Endothelial cell of umbilical vein (primary cell): Measurements from ENCODE around the gene ITIH3. TPM values are rescaled to one million over a fixed set of nuclear protein-coding genes. Genes with fewer than 3 reads are reported as not detected.

Source experiments
- BruUV-seq: library from RNA; stranded (reverse); fragments of 400-500 nt; replicated peaks from 2 replicates; lab custom pipeline; 2021; lab: Mats Ljungman, UMichigan
- CTCF ChIA-PET: fragments of 300-600, 350-600 bp; sonication (Branson Sonifier 250); formaldehyde crosslinking; loops from one replicate; lab custom pipeline; 2021; ENCODE audit warnings: antibody characterized with exemption, inconsistent platforms; lab: Charles Lee
- POLR2A ChIA-PET: fragments of 300-600, 350-600 bp; sonication (Branson Sonifier 250); formaldehyde crosslinking; loops from one replicate; lab custom pipeline; 2021; ENCODE audit warnings: antibody characterized with exemption, inconsistent platforms; lab: Charles Lee
- DNase-seq: peaks from one replicate; pipeline ENCODE4 v3.0.0-alpha.2; 2011; ENCODE audit warnings: low read depth, low spot score
- FAIRE-seq: peaks from 2 replicates; lab custom pipeline; 2011; peaks lifted over from hg19 to GRCh38; lab: Jason Lieb, UNC
- H2AFZ ChIP-seq: 2 replicates; pipeline ENCODE4 v1.6.0; 2012; ENCODE audit warnings: low read depth, low read length, control low read depth, inconsistent platforms
- H3K27ac ChIP-seq: 2 replicates; pipeline ENCODE4 v1.5.1; 2011; ENCODE audit warnings: low read depth, mild to moderate bottlenecking, control low read depth, low read length, moderate library complexity; ENCODE audit not compliant: insufficient read depth
- H3K27me3 ChIP-seq, 2 experiments: 2 replicates each; pipeline versions ENCODE4 v1.6.0 to v1.6.1; 2011; ENCODE audit warnings: low read length in 2 of 2, mixed read lengths in 1 of 2; ENCODE audit not compliant: control insufficient read depth in 2 of 2, insufficient read depth in 2 of 2
- H3K36me3 ChIP-seq, 2 experiments: 2 replicates in 1 of 2; 3 replicates in 1 of 2; pipeline ENCODE4 v1.5.1; 2011; ENCODE audit warnings: low read length in 2 of 2, mild to moderate bottlenecking in 1 of 2, moderate library complexity in 1 of 2; ENCODE audit not compliant: control insufficient read depth in 2 of 2, insufficient read depth in 2 of 2; ENCODE audit errors: extremely low read depth in 1 of 2
- H3K4me1 ChIP-seq: 3 replicates; pipeline ENCODE4 v1.5.1; 2011; ENCODE audit warnings: mild to moderate bottlenecking, low read length; ENCODE audit not compliant: control insufficient read depth, insufficient read depth; ENCODE audit errors: extremely low read depth
- H3K4me2 ChIP-seq: 2 replicates; pipeline ENCODE4 v1.6.1; 2011; ENCODE audit warnings: low read length, control low read depth, mixed read lengths; ENCODE audit not compliant: insufficient read depth
- H3K4me3 ChIP-seq, 3 experiments: fragments of 200-600 bp in 1 of 3; sonication (generic), shearing (Covaris generic) in 1 of 3; replicated peaks in 1 of 3; 2 replicates each; pipeline ENCODE4 v1.5.1; 2011 to 2016; ENCODE audit warnings: control low read depth in 3 of 3, low read length in 3 of 3, mild to moderate bottlenecking in 2 of 3, inconsistent platforms in 1 of 3, low read depth in 1 of 3, moderate library complexity in 1 of 3; ENCODE audit not compliant: insufficient read depth in 1 of 3
- H3K79me2 ChIP-seq: 2 replicates; pipeline ENCODE4 v1.6.0; 2012; ENCODE audit warnings: low read length, inconsistent platforms; ENCODE audit not compliant: control insufficient read depth, insufficient read depth
- H3K9ac ChIP-seq: replicated peaks from 2 replicates; pipeline ENCODE3; 2011; ENCODE audit warnings: low read length, control low read depth; ENCODE audit not compliant: insufficient read depth; ENCODE audit errors: extremely low read depth
- H3K9me1 ChIP-seq: replicated peaks from 3 replicates; pipeline ENCODE4 v1.6.0; 2011; ENCODE audit warnings: mild to moderate bottlenecking, low read length; ENCODE audit not compliant: control insufficient read depth, insufficient read depth; ENCODE audit errors: extremely low read depth
- H3K9me3 ChIP-seq: replicated peaks from 2 replicates; pipeline ENCODE4 v1.5.1; 2012; ENCODE audit warnings: low read length, inconsistent platforms; ENCODE audit not compliant: control insufficient read depth, insufficient read depth
- H4K20me1 ChIP-seq: replicated peaks from 2 replicates; pipeline ENCODE3; 2011; ENCODE audit warnings: mild to moderate bottlenecking, low read length; ENCODE audit not compliant: control insufficient read depth, insufficient read depth; ENCODE audit errors: extremely low read depth
- CTCF ChIP-seq, 2 donors: IDR thresholded peaks; 1 replicate in 1 of 2; 2 replicates in 1 of 2; pipeline ENCODE4 v1.5.1; 2011; ENCODE audit warnings: low read length in 2 of 2, mild to moderate bottlenecking in 2 of 2, moderate library complexity in 2 of 2, control low read depth in 1 of 2, inconsistent platforms in 1 of 2, low read depth in 1 of 2; ENCODE audit not compliant: insufficient read depth in 1 of 2; ENCODE audit errors: extremely low read depth in 1 of 2
- EZH2 ChIP-seq: IDR thresholded peaks from 2 replicates; pipeline ENCODE4 v1.6.1; 2012; ENCODE audit warnings: borderline replicate concordance, low read depth, mild to moderate bottlenecking, moderate library complexity, low read length, inconsistent platforms; ENCODE audit not compliant: severe bottlenecking
- FOS ChIP-seq: IDR thresholded peaks from 2 replicates; pipeline ENCODE4 v1.6.1; 2011; ENCODE audit warnings: mild to moderate bottlenecking, low read length, moderate library complexity, borderline replicate concordance; ENCODE audit not compliant: insufficient read depth
- GATA2 ChIP-seq: IDR thresholded peaks from 2 replicates; pipeline ENCODE4 v1.7.0; 2011; ENCODE audit warnings: low read depth, mild to moderate bottlenecking, moderate library complexity, mixed read lengths, low read length; ENCODE audit not compliant: insufficient read length, insufficient read depth
- JUN ChIP-seq: IDR thresholded peaks from 2 replicates; pipeline ENCODE4 v1.6.1; 2011; ENCODE audit warnings: borderline replicate concordance, low read depth; ENCODE audit not compliant: insufficient read length, insufficient read depth
- MAX ChIP-seq: IDR thresholded peaks from 2 replicates; pipeline ENCODE4 v1.6.1; 2011; ENCODE audit not compliant: insufficient read depth, insufficient read length
- MYC ChIP-seq: IDR thresholded peaks from one replicate; pipeline ENCODE4 v1.6.1; 2011; ENCODE audit warnings: mild to moderate bottlenecking, low read depth, low read length
- POLR2A ChIP-seq: IDR thresholded peaks from 2 replicates; pipeline ENCODE4 v1.6.1; 2012; ENCODE audit warnings: low read depth, mild to moderate bottlenecking, control low read depth, low read length
- POLR2AphosphoS5 ChIP-seq: IDR thresholded peaks from 2 replicates; pipeline ENCODE4 v1.6.1; 2012; ENCODE audit warnings: low read depth, mild to moderate bottlenecking, control low read depth, low read length, moderate library complexity; ENCODE audit not compliant: insufficient read depth
- dilution Hi-C: fragments of 300-500 bp; cut with MboI; formaldehyde crosslinking; loops from one replicate; pipeline ENCODE4 v1.15.0; 2019; ENCODE audit warnings: low sequenced_read_pairs; ENCODE audit not compliant: extremely low pct_ligation_motif_present
- intact Hi-C: fragments of 100-400 bp; cut with micrococcal nuclease; formaldehyde crosslinking; loops from one replicate; pipeline ENCODE4 v1.10.0; 2022
- polyA plus RNA-seq, 4 experiments: library from polyadenylated mRNA; depleted of rRNA in 3 of 4; stranded (reverse) in 3 of 4; unstranded in 1 of 4; fragments of >200 nt; gene quantifications; 2 replicates each; pipeline versions ENCODE4 v1.2.1 to v1.2.3, GENCODE V29; 2011 to 2012; ENCODE audit warnings: missing spikeins in 1 of 4
- total RNA-seq: library from RNA; stranded (reverse); gene quantifications from 2 replicates; pipeline ENCODE4 v1.2.3, GENCODE V29; 2021

ITIH3 gene
- total and polyA plus RNA-seq, 2 donors (not counting 3 experiments of a cell fraction or from before 2014, with no cell fraction given): not detected

- FAIRE-seq: no peak
- Histone ChIP-seq H4K20me1 (no peaks in the 10 kb centered on the region), H3K27me3 (no peaks in the 10 kb centered on the region), H3K27ac (no peak overlapping the region), H3K79me2 (no peaks in the 10 kb centered on the region), H2AFZ (no peak overlapping the region), H3K4me2 (no peak overlapping the region), H3K9ac (no peak overlapping the region), H3K4me1 (no peaks in the 10 kb centered on the region), H3K9me3 (no peaks in the 10 kb centered on the region), H3K36me3 (no peaks in the 10 kb centered on the region), H3K4me3 (no peak overlapping the region), H3K9me1 (no peaks in the 10 kb centered on the region)
- CTCF ChIA-PET: interaction anchor here (2.1 to 3.9 kb wide), 2 partner anchors 11 kb away, joined by 7 to 13 read pairs; no protein-coding TSS in a partner anchor
- DNase-seq: no peak
- intact Hi-C loops: no loop called here
- dilution Hi-C loops: no loop called here
- no TSS peak for BruUV-seq
- POLR2A ChIA-PET: no interaction called here
- TF ChIP-seq POLR2A (no peak), POLR2AphosphoS5 (no peak), JUN (no peak)
Measured at GRCh38 chr3:52809662-52810377, 15.2 kb downstream of the ITIH3 start.

- no peak overlapping the region for H3K27ac ChIP-seq
- no peak overlapping the region for H3K9ac ChIP-seq
- intact Hi-C loops: no loop called here
- dilution Hi-C loops: no loop called here
- no peaks in the 10 kb centered on the region for H3K27me3 ChIP-seq
- H3K36me3 ChIP-seq: no peaks in the 10 kb centered on the region
- H4K20me1 ChIP-seq: no peaks in the 10 kb centered on the region
- TF ChIP-seq POLR2AphosphoS5 (no peak), JUN (no peak), FOS (no peak), MYC (no peak), POLR2A (no peak), MAX (no peak), GATA2 (no peak), CTCF (IDR thresholded peaks at IDR 0.05; ENCODE audit: extremely low read depth in 1 of 2, insufficient read depth in 1 of 2, low read depth in 1 of 2, low read length in 2 of 2) (no peak), EZH2 (no peak)
- no peak overlapping the region for H3K4me2 ChIP-seq
- CTCF ChIA-PET: interaction anchor here (2.1 to 3.8 kb wide), 2 partner anchors 10 to 12 kb away, joined by 8 to 17 read pairs; no protein-coding TSS in a partner anchor
- H2AFZ ChIP-seq: no peak overlapping the region
- H3K4me3 ChIP-seq: no peak overlapping the region
- H3K9me1 ChIP-seq: no peaks in the 10 kb centered on the region
- H3K9me3 ChIP-seq: no peaks in the 10 kb centered on the region
- no TSS peak for BruUV-seq
- H3K79me2 ChIP-seq: no peaks in the 10 kb centered on the region
- no peak for FAIRE-seq
- H3K4me1 ChIP-seq: no peaks in the 10 kb centered on the region
- POLR2A ChIA-PET: no interaction called here
- no peak for DNase-seq
Measured at GRCh38 chr3:52810923-52811322, 16.3 kb downstream of the ITIH3 start.
